Mucosa of descending colon (tissue), 3 donors: ENCODE measurements around the gene FAM193A. TPM values are rescaled to one million over a fixed set of nuclear protein-coding genes. Genes with fewer than 3 reads are reported as not detected.
A peak's percentile ranks its signal among the peaks of the same experiment; 100 is the strongest.
"Not testable (repeated sequence)": the region's sequence is repeated elsewhere in the genome, so short reads cannot be mapped to it uniquely, and the experiment has no call there.

Source experiments
- ATAC-seq: fragments of 200-7000 bp; cut with Tn5 transposase; one replicate; pipeline ENCODE4 v1.9.1; 2020; ENCODE audit warnings: mild to moderate bottlenecking, moderate library complexity
- DNase-seq, 3 donors: peaks; one replicate each; pipeline ENCODE4 v3.0.0-alpha.2; 2020
- H3K36me3 ChIP-seq: fragments of 200-600 bp; one replicate; pipeline ENCODE4 v1.8.0; 2021; ENCODE audit warnings: low read depth, mild to moderate bottlenecking
- H3K4me1 ChIP-seq: fragments of 200-600 bp; one replicate; pipeline ENCODE4 v1.8.0; 2021; ENCODE audit warnings: low read depth, mild to moderate bottlenecking
- H3K4me3 ChIP-seq: fragments of 200-600 bp; one replicate; pipeline ENCODE4 v1.8.0; 2021; ENCODE audit warnings: mild to moderate bottlenecking
- H3K9me3 ChIP-seq: fragments of 200-600 bp; one replicate; pipeline ENCODE4 v1.8.0; 2021; ENCODE audit warnings: mild to moderate bottlenecking
- CTCF ChIP-seq: fragments of 200-600 bp; IDR thresholded peaks from one replicate; pipeline ENCODE4 v1.8.0; 2022; ENCODE audit warnings: antibody characterized with exemption, mild to moderate bottlenecking
- intact Hi-C, 2 donors: fragments of 100-400 bp; cut with DNase I in 1 of 2; cut with micrococcal nuclease in 1 of 2; formaldehyde crosslinking; loops; one replicate each; pipeline versions ENCODE4 v1.11.0 to v1.11.1; 2022; cut with DNase I, micrococcal nuclease
- total RNA-seq, 3 donors: library from RNA; stranded (reverse); fragmentation: NEBNext Ultra II Directional in 2 of 3; extraction: Animal tissue kit (Norgen Biotek cat#: 25700) in 2 of 3; gene quantifications; one replicate each; pipeline versions ENCODE4 v1.2.1 to v1.2.4, GENCODE V29; 2021 to 2023
- donor health status: DM: no; HTN: no; CAD: no; lungs with moderate emphysema.
- donor health status: DM: no; HTN: no; CAD: no.
- donor health status: DM: no; HTN: yes; CAD: no.

Gene FAM193A
- total RNA-seq, 3 donors from 2014 or later, result 26.7 to 35.2 (median 28.6) TPM

GRCh38 chr4:2526559-2526958, 9.9 kb upstream of the FAM193A start:
- intact Hi-C loops, result no loop called here

GRCh38 chr4:2534904-2535375, 1.5 kb upstream of the FAM193A start:
- H3K4me1 ChIP-seq, result peaks cover 16% of the 10 kb centered on the region
- intact Hi-C loops, result no loop called here
- ATAC-seq (no peak), DNase-seq (no peak)
- H3K36me3 ChIP-seq, result no peaks in the 10 kb centered on the region
- H3K4me3 ChIP-seq, result no peak overlapping the region
- TF ChIP-seq CTCF, result no peak
- H3K9me3 ChIP-seq, result no peaks in the 10 kb centered on the region

More at GRCh38 chr4:2526559-2526958, 9.9 kb upstream of the FAM193A start:
- H3K9me3 ChIP-seq, result no peaks in the 10 kb centered on the region
- H3K4me1 ChIP-seq, result no peaks in the 10 kb centered on the region
- DNase-seq (no peak), ATAC-seq (no peak)
- no peaks in the 10 kb centered on the region for H3K36me3 ChIP-seq
- no peak for TF ChIP-seq CTCF
- no peak overlapping the region for H3K4me3 ChIP-seq

GRCh38 chr4:2535376-2536192, 863 bp upstream of the FAM193A start:
- intact Hi-C loops, result no loop called here
- TF ChIP-seq CTCF, result no peak
- H3K4me3 ChIP-seq, result peak overlapping the region; percentile 72
- no peaks in the 10 kb centered on the region for H3K36me3 ChIP-seq
- H3K9me3 ChIP-seq, result no peaks in the 10 kb centered on the region
- ATAC-seq (peak; percentile 3), DNase-seq (peak; percentile 45 to 75 (median 72))
- H3K4me1 ChIP-seq, result peaks cover 16% of the 10 kb centered on the region

- intact Hi-C loops, result no loop called here
- peak; percentile 49 to 81 (median 73) for DNase-seq
- Histone ChIP-seq H3K9me3 (no peaks in the 10 kb centered on the region), H3K36me3 (no peaks in the 10 kb centered on the region), H3K4me1 (peaks cover 16% of the 10 kb centered on the region), H3K4me3 (peak overlapping the region; percentile 72)
- TF ChIP-seq CTCF, result no peak
- peak; percentile 13 for ATAC-seq
These were observed 774 bp downstream of the FAM193A start for GRCh38 chr4:2537011-2537830.

GRCh38 chr4:2543580-2544191, 7.2 kb downstream of the FAM193A start:
- H3K36me3 ChIP-seq, H3K9me3 ChIP-seq, ATAC-seq, intact Hi-C loops, DNase-seq, H3K4me3 ChIP-seq, H3K4me1 ChIP-seq: not testable (repeated sequence)
